ENCODE results near the gene FRMPD1.

GRCh38 chr9:37639109-37639762 lies 11.5 kb upstream of the FRMPD1 start:
- TF ChIP-seq PPARA (CRISPR knock-in tag; IDR thresholded peaks at IDR 0.05; ENCODE audit: borderline replicate concordance): no peak
- no peak for TF ChIP-seq ISL1 (CRISPR knock-in tag; IDR thresholded peaks at IDR 0.05)
- TF ChIP-seq PATZ1 (CRISPR knock-in tag; IDR thresholded peaks at IDR 0.05; ENCODE audit: borderline replicate concordance): no peak
- TF ChIP-seq, protein P1, sequence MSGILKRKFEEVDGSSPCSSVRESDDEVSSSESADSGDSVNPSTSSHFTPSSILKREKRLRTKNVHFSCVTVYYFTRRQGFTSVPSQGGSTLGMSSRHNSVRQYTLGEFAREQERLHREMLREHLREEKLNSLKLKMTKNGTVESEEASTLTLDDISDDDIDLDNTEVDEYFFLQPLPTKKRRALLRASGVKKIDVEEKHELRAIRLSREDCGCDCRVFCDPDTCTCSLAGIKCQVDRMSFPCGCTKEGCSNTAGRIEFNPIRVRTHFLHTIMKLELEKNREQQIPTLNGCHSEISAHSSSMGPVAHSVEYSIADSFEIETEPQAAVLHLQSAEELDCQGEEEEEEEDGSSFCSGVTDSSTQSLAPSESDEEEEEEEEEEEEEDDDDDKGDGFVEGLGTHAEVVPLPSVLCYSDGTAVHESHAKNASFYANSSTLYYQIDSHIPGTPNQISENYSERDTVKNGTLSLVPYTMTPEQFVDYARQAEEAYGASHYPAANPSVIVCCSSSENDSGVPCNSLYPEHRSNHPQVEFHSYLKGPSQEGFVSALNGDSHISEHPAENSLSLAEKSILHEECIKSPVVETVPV (CRISPR knock-in tag; IDR thresholded peaks at IDR 0.05): no peak
- TF ChIP-seq ZC3H10 (CRISPR knock-in tag; IDR thresholded peaks at IDR 0.05): no peak
- no peak for TF ChIP-seq ZNF565 (CRISPR knock-in tag; conservative IDR thresholded peaks at IDR 0.05; ENCODE audit: low read depth)
- TF ChIP-seq ZNF8 (CRISPR knock-in tag; IDR thresholded peaks at IDR 0.05): no peak
- no peak for TF ChIP-seq CREB5 (CRISPR knock-in tag; IDR thresholded peaks at IDR 0.05; ENCODE audit: low read depth)
- TF ChIP-seq ARNTL (CRISPR knock-in tag; IDR thresholded peaks at IDR 0.05; ENCODE audit: borderline replicate concordance, low read depth): no peak
- TF ChIP-seq CSDC2 (CRISPR knock-in tag; IDR thresholded peaks at IDR 0.05): no peak

All from SK-N-SH treated with all-trans-retinoic acid at 6 μM for 48 hours (cell line).